NB4 (cell line): ENCODE results near the gene PREPL.

Source experiments
- DNase-seq: peaks from one replicate; pipeline ENCODE4 v3.0.0; 2010; ENCODE audit warnings: low read depth
- H3K4me3 ChIP-seq: one replicate; pipeline ENCODE4 v1.5.1; 2011; ENCODE audit warnings: mild to moderate bottlenecking, low read depth, low read length, moderate library complexity
- MYC ChIP-seq: IDR thresholded peaks from 2 replicates; pipeline ENCODE4 v1.6.1; 2011; ENCODE audit warnings: low read depth, low read length
- POLR2A ChIP-seq: IDR thresholded peaks from 2 replicates; pipeline ENCODE4 v1.6.1; 2011; ENCODE audit warnings: mild to moderate bottlenecking; ENCODE audit not compliant: insufficient read length; ENCODE audit errors: extremely low read depth
- TF ChIP-seq, protein P1 (sequence below): IDR thresholded peaks from 2 replicates; pipeline ENCODE4 v1.6.1; 2011; ENCODE audit warnings: low read depth, low read length
- TF ChIP-seq, protein P2 (sequence below): IDR thresholded peaks from one replicate; pipeline ENCODE4 v1.5.1; 2012; ENCODE audit warnings: low read depth, low read length

The PREPL gene

GRCh38 chr2:44362207-44363015, 1.1 kb upstream of the PREPL start:
- DNase-seq: peak; percentile 75
- TF ChIP-seq POLR2A: no peak
- TF ChIP-seq MYC: no peak
- TF ChIP-seq, protein P1, sequence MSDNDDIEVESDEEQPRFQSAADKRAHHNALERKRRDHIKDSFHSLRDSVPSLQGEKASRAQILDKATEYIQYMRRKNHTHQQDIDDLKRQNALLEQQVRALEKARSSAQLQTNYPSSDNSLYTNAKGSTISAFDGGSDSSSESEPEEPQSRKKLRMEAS: peak; percentile 44; the same call in 1 of the 2 replicates
- H3K4me3 ChIP-seq: peak overlapping the region; percentile 93

GRCh38 chr2:44360749-44361329, 455 bp downstream of the PREPL start:
- TF ChIP-seq MYC (no peak), POLR2A (no peak)
- TF ChIP-seq, protein P2, sequence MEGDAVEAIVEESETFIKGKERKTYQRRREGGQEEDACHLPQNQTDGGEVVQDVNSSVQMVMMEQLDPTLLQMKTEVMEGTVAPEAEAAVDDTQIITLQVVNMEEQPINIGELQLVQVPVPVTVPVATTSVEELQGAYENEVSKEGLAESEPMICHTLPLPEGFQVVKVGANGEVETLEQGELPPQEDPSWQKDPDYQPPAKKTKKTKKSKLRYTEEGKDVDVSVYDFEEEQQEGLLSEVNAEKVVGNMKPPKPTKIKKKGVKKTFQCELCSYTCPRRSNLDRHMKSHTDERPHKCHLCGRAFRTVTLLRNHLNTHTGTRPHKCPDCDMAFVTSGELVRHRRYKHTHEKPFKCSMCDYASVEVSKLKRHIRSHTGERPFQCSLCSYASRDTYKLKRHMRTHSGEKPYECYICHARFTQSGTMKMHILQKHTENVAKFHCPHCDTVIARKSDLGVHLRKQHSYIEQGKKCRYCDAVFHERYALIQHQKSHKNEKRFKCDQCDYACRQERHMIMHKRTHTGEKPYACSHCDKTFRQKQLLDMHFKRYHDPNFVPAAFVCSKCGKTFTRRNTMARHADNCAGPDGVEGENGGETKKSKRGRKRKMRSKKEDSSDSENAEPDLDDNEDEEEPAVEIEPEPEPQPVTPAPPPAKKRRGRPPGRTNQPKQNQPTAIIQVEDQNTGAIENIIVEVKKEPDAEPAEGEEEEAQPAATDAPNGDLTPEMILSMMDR: no peak
- TF ChIP-seq, protein P1: no peak
- DNase-seq: no peak
- H3K4me3 ChIP-seq: peak overlapping the region; percentile 93

- peak; percentile 46 for DNase-seq
- TF ChIP-seq POLR2A: no peak
- TF ChIP-seq MYC: no peak
- TF ChIP-seq, protein P1: no peak
- TF ChIP-seq, protein P2: no peak
- no peak overlapping the region for H3K4me3 ChIP-seq
Observed at GRCh38 chr2:44358503-44358902, 2.8 kb downstream of the PREPL start.

- DNase-seq: no peak
- no peak overlapping the region for H3K4me3 ChIP-seq
- TF ChIP-seq, protein P2: no peak
- TF ChIP-seq POLR2A (no peak), MYC (no peak)
- TF ChIP-seq, protein P1: no peak
Observed at GRCh38 chr2:44354761-44355160, 6.5 kb downstream of the PREPL start.

GRCh38 chr2:44352510-44352909, 8.8 kb downstream of the PREPL start:
- no peak for DNase-seq
- no peak overlapping the region for H3K4me3 ChIP-seq
- TF ChIP-seq, protein P2: no peak
- TF ChIP-seq, protein P1: no peak
- TF ChIP-seq POLR2A: no peak
- TF ChIP-seq MYC: no peak

GRCh38 chr2:44351676-44352075, 9.6 kb downstream of the PREPL start:
- DNase-seq: no peak
- TF ChIP-seq, protein P2: no peak
- TF ChIP-seq, protein P1: no peak
- TF ChIP-seq POLR2A: no peak
- no peak for TF ChIP-seq MYC
- H3K4me3 ChIP-seq: no peak overlapping the region
